Measurements from ENCODE around the gene BAZ2B. TPM values are rescaled to one million over a fixed set of nuclear protein-coding genes. Genes with fewer than 3 reads are reported as not detected.

Gene BAZ2B
- polyA plus RNA-seq, 2 donors, result 12.5 to 18.3 TPM

- no peaks in the 10 kb centered on the region for H3K27me3 ChIP-seq (ENCODE audit: control insufficient read depth in 1 of 2, insufficient read depth in 2 of 2, low read length in 2 of 2)
- H3K4me1 ChIP-seq (ENCODE audit: control insufficient read depth in 2 of 2, insufficient read depth in 2 of 2, low read length in 1 of 2), result no peaks in the 10 kb centered on the region
- H3K36me3 ChIP-seq (ENCODE audit: control insufficient read depth in 2 of 2, insufficient read depth in 2 of 2, low read length in 1 of 2), result peaks cover 2 to 4% of the 10 kb centered on the region in 2 donors
- H3K9me3 ChIP-seq (ENCODE audit: control insufficient read depth in 2 of 2, insufficient read depth in 1 of 2, low read depth in 1 of 2, low read length in 1 of 2), result no peaks in the 10 kb centered on the region
- H3K27ac ChIP-seq (ENCODE audit: low read depth in 2 of 2, low read length in 1 of 2), result no peak overlapping the region
- H3K4me3 ChIP-seq (ENCODE audit: low read depth in 1 of 2, low read length in 2 of 2), result no peak overlapping the region
- 0% methylated on average over 1 of the region's 1 CpG for WGBS, 2 donors
These were observed 166.7 kb downstream of the BAZ2B start for GRCh38 chr2:159449504-159450124.

- Histone ChIP-seq H3K4me3 (ENCODE audit: low read depth in 1 of 2, low read length in 2 of 2) (no peak overlapping the region), H3K27me3 (ENCODE audit: control insufficient read depth in 1 of 2, insufficient read depth in 2 of 2, low read length in 2 of 2) (no peaks in the 10 kb centered on the region), H3K9me3 (ENCODE audit: control insufficient read depth in 2 of 2, insufficient read depth in 1 of 2, low read depth in 1 of 2, low read length in 1 of 2) (no peaks in the 10 kb centered on the region), H3K27ac (ENCODE audit: low read depth in 2 of 2, low read length in 1 of 2) (no peak overlapping the region), H3K4me1 (ENCODE audit: control insufficient read depth in 2 of 2, insufficient read depth in 2 of 2, low read length in 1 of 2) (no peaks in the 10 kb centered on the region), H3K36me3 (ENCODE audit: control insufficient read depth in 2 of 2, insufficient read depth in 2 of 2, low read length in 1 of 2) (peaks cover 2 to 7% of the 10 kb centered on the region in 2 donors)
- 93 to 94% methylated on average over 2 of the region's 2 CpGs for WGBS, 2 donors
These were observed 169.5 kb downstream of the BAZ2B start for GRCh38 chr2:159446817-159447216.

GRCh38 chr2:159446201-159446600 lies 170.1 kb downstream of the BAZ2B start:
- peaks cover 2 to 7% of the 10 kb centered on the region in 2 donors for H3K36me3 ChIP-seq (ENCODE audit: control insufficient read depth in 2 of 2, insufficient read depth in 2 of 2, low read length in 1 of 2)
- no peak overlapping the region for H3K27ac ChIP-seq (ENCODE audit: low read depth in 2 of 2, low read length in 1 of 2)
- no peak overlapping the region for H3K4me3 ChIP-seq (ENCODE audit: low read depth in 1 of 2, low read length in 2 of 2)
- H3K9me3 ChIP-seq (ENCODE audit: control insufficient read depth in 2 of 2, insufficient read depth in 1 of 2, low read depth in 1 of 2, low read length in 1 of 2), result no peaks in the 10 kb centered on the region
- H3K27me3 ChIP-seq (ENCODE audit: control insufficient read depth in 1 of 2, insufficient read depth in 2 of 2, low read length in 2 of 2), result no peaks in the 10 kb centered on the region
- H3K4me1 ChIP-seq (ENCODE audit: control insufficient read depth in 2 of 2, insufficient read depth in 2 of 2, low read length in 1 of 2), result no peaks in the 10 kb centered on the region
- 96 to 98% methylated on average over 2 of the region's 2 CpGs for WGBS, 2 donors

- no peaks in the 10 kb centered on the region for H3K9me3 ChIP-seq (ENCODE audit: control insufficient read depth in 2 of 2, insufficient read depth in 1 of 2, low read depth in 1 of 2, low read length in 1 of 2)
- no peaks in the 10 kb centered on the region for H3K4me1 ChIP-seq (ENCODE audit: control insufficient read depth in 2 of 2, insufficient read depth in 2 of 2, low read length in 1 of 2)
- no peak overlapping the region for H3K4me3 ChIP-seq (ENCODE audit: low read depth in 1 of 2, low read length in 2 of 2)
- H3K27ac ChIP-seq (ENCODE audit: low read depth in 2 of 2, low read length in 1 of 2), result no peak overlapping the region
- no peaks in the 10 kb centered on the region for H3K27me3 ChIP-seq (ENCODE audit: control insufficient read depth in 1 of 2, insufficient read depth in 2 of 2, low read length in 2 of 2)
- H3K36me3 ChIP-seq (ENCODE audit: control insufficient read depth in 2 of 2, insufficient read depth in 2 of 2, low read length in 1 of 2), result peaks cover 2 to 7% of the 10 kb centered on the region in 2 donors
These were observed 171.0 kb downstream of the BAZ2B start for GRCh38 chr2:159445307-159445706.

GRCh38 chr2:159444754-159445153 lies 171.6 kb downstream of the BAZ2B start:
- Histone ChIP-seq H3K36me3 (ENCODE audit: control insufficient read depth in 2 of 2, insufficient read depth in 2 of 2, low read length in 1 of 2) (peaks cover 2 to 7% of the 10 kb centered on the region in 2 donors), H3K27me3 (ENCODE audit: control insufficient read depth in 1 of 2, insufficient read depth in 2 of 2, low read length in 2 of 2) (no peaks in the 10 kb centered on the region)

GRCh38 chr2:159442159-159442852 lies 174.0 kb downstream of the BAZ2B start:
- no peaks in the 10 kb centered on the region for H3K27me3 ChIP-seq (ENCODE audit: control insufficient read depth in 1 of 2, insufficient read depth in 2 of 2, low read length in 2 of 2)
- H3K36me3 ChIP-seq (ENCODE audit: control insufficient read depth in 2 of 2, insufficient read depth in 2 of 2, low read length in 1 of 2), result peaks cover 0 to 11% of the 10 kb centered on the region in 2 donors
- WGBS, 2 donors, result 87 to 91% methylated on average over 2 of the region's 2 CpGs
- no peak overlapping the region for H3K27ac ChIP-seq (ENCODE audit: low read depth in 2 of 2, low read length in 1 of 2)
- H3K4me3 ChIP-seq (ENCODE audit: low read depth in 1 of 2, low read length in 2 of 2), result no peak overlapping the region
- H3K9me3 ChIP-seq (ENCODE audit: control insufficient read depth in 2 of 2, insufficient read depth in 1 of 2, low read depth in 1 of 2, low read length in 1 of 2), result no peaks in the 10 kb centered on the region
- H3K4me1 ChIP-seq (ENCODE audit: control insufficient read depth in 2 of 2, insufficient read depth in 2 of 2, low read length in 1 of 2), result no peaks in the 10 kb centered on the region

More at GRCh38 chr2:159444754-159445153, 171.6 kb downstream of the BAZ2B start:
- Histone ChIP-seq H3K4me3 (ENCODE audit: low read depth in 1 of 2, low read length in 2 of 2) (no peak overlapping the region), H3K27ac (ENCODE audit: low read depth in 2 of 2, low read length in 1 of 2) (no peak overlapping the region), H3K9me3 (ENCODE audit: control insufficient read depth in 2 of 2, insufficient read depth in 1 of 2, low read depth in 1 of 2, low read length in 1 of 2) (no peaks in the 10 kb centered on the region), H3K4me1 (ENCODE audit: control insufficient read depth in 2 of 2, insufficient read depth in 2 of 2, low read length in 1 of 2) (no peaks in the 10 kb centered on the region)

GRCh38 chr2:159441182-159441581 lies 175.2 kb downstream of the BAZ2B start:
- WGBS, 2 donors, result 63 to 85% methylated on average over 1 of the region's 1 CpG
- Histone ChIP-seq H3K9me3 (ENCODE audit: control insufficient read depth in 2 of 2, insufficient read depth in 1 of 2, low read depth in 1 of 2, low read length in 1 of 2) (no peaks in the 10 kb centered on the region), H3K36me3 (ENCODE audit: control insufficient read depth in 2 of 2, insufficient read depth in 2 of 2, low read length in 1 of 2) (peaks cover 0 to 11% of the 10 kb centered on the region in 2 donors), H3K4me3 (ENCODE audit: low read depth in 1 of 2, low read length in 2 of 2) (no peak overlapping the region), H3K27me3 (ENCODE audit: control insufficient read depth in 1 of 2, insufficient read depth in 2 of 2, low read length in 2 of 2) (no peaks in the 10 kb centered on the region), H3K27ac (ENCODE audit: low read depth in 2 of 2, low read length in 1 of 2) (no peak overlapping the region), H3K4me1 (ENCODE audit: control insufficient read depth in 2 of 2, insufficient read depth in 2 of 2, low read length in 1 of 2) (no peaks in the 10 kb centered on the region)

GRCh38 chr2:159439421-159439820 lies 176.9 kb downstream of the BAZ2B start:
- Histone ChIP-seq H3K4me1 (ENCODE audit: control insufficient read depth in 2 of 2, insufficient read depth in 2 of 2, low read length in 1 of 2) (no peaks in the 10 kb centered on the region), H3K27me3 (ENCODE audit: control insufficient read depth in 1 of 2, insufficient read depth in 2 of 2, low read length in 2 of 2) (no peaks in the 10 kb centered on the region), H3K4me3 (ENCODE audit: low read depth in 1 of 2, low read length in 2 of 2) (no peak overlapping the region), H3K27ac (ENCODE audit: low read depth in 2 of 2, low read length in 1 of 2) (no peak overlapping the region), H3K36me3 (ENCODE audit: control insufficient read depth in 2 of 2, insufficient read depth in 2 of 2, low read length in 1 of 2) (peaks cover 0 to 7% of the 10 kb centered on the region in 2 donors), H3K9me3 (ENCODE audit: control insufficient read depth in 2 of 2, insufficient read depth in 1 of 2, low read depth in 1 of 2, low read length in 1 of 2) (no peaks in the 10 kb centered on the region)

GRCh38 chr2:159438720-159439353 lies 177.5 kb downstream of the BAZ2B start:
- Histone ChIP-seq H3K9me3 (ENCODE audit: control insufficient read depth in 2 of 2, insufficient read depth in 1 of 2, low read depth in 1 of 2, low read length in 1 of 2) (no peaks in the 10 kb centered on the region), H3K4me3 (ENCODE audit: low read depth in 1 of 2, low read length in 2 of 2) (no peak overlapping the region), H3K36me3 (ENCODE audit: control insufficient read depth in 2 of 2, insufficient read depth in 2 of 2, low read length in 1 of 2) (peaks cover 0 to 5% of the 10 kb centered on the region in 2 donors), H3K27ac (ENCODE audit: low read depth in 2 of 2, low read length in 1 of 2) (no peak overlapping the region), H3K4me1 (ENCODE audit: control insufficient read depth in 2 of 2, insufficient read depth in 2 of 2, low read length in 1 of 2) (no peaks in the 10 kb centered on the region), H3K27me3 (ENCODE audit: control insufficient read depth in 1 of 2, insufficient read depth in 2 of 2, low read length in 2 of 2) (no peaks in the 10 kb centered on the region)
- WGBS, 2 donors, result 73 to 86% methylated on average over 5 of the region's 5 CpGs

All from esophagus (tissue), 2 donors.